HG02571 (cell line): ENCODE measurements around the gene GZMB.
"Not testable (repeated sequence)": the region's sequence is repeated elsewhere in the genome, so short reads cannot be mapped to it uniquely, and the experiment has no call there.

Source experiments
- ATAC-seq: cut with Tn5 transposase; IDR thresholded peaks from one replicate; pipeline ENCODE4 v1.9.1; 2021; ENCODE audit warnings: mild to moderate bottlenecking, moderate library complexity; ENCODE audit not compliant: unreplicated experiment

The GZMB gene

GRCh38 chr14:24631749-24632335 is 2.1 kb downstream of the GZMB start:
- no peak for ATAC-seq

GRCh38 chr14:24630872-24631477 is 3.0 kb downstream of the GZMB start:
- no peak for ATAC-seq

GRCh38 chr14:24630087-24630871 is 3.7 kb downstream of the GZMB start:
- no peak for ATAC-seq

GRCh38 chr14:24629521-24629920 is 4.5 kb downstream of the GZMB start:
- ATAC-seq, result no peak

- no peak for ATAC-seq
These were observed 20.2 kb downstream of the GZMB start for GRCh38 chr14:24613747-24614146.

GRCh38 chr14:24613241-24613640 is 20.7 kb downstream of the GZMB start:
- ATAC-seq, result no peak

GRCh38 chr14:24612196-24612595 is 21.8 kb downstream of the GZMB start:
- ATAC-seq, result no peak

- no peak for ATAC-seq
These were observed 24.2 kb downstream of the GZMB start, which contains the start of gene GZMH for GRCh38 chr14:24609655-24610344. Gene GZMH (minus strand): TSS chr14:24609685. CDS start chr14:24609613, 72 bp downstream.

- no peak for ATAC-seq
These were observed 26.1 kb downstream of the GZMB start for GRCh38 chr14:24607635-24608514.

- ATAC-seq, result no peak
These were observed 26.9 kb downstream of the GZMB start for GRCh38 chr14:24607081-24607480.

- ATAC-seq, result no peak
These were observed 27.7 kb downstream of the GZMB start for GRCh38 chr14:24606297-24606696.

GRCh38 chr14:24605435-24606190 is 28.4 kb downstream of the GZMB start:
- ATAC-seq, result peak; percentile 84

GRCh38 chr14:24597403-24597802 is 36.6 kb downstream of the GZMB start:
- no peak for ATAC-seq

- ATAC-seq, result no peak
These were observed 38.7 kb downstream of the GZMB start for GRCh38 chr14:24595073-24595808.

GRCh38 chr14:24591004-24591403 is 43.0 kb downstream of the GZMB start:
- ATAC-seq, result not testable (repeated sequence)

GRCh38 chr14:24584402-24584801 is 49.6 kb downstream of the GZMB start:
- not testable (repeated sequence) for ATAC-seq
